Fibroblast of skin of right quadriceps (primary cell): ENCODE data around the gene USF3.
A peak's percentile ranks its signal among the peaks of the same experiment; 100 is the strongest.

ENCODE experiments used
- DNase-seq: peaks from one replicate; pipeline ENCODE4 v3.0.0-alpha.2; 2013

USF3 gene

DNA sequence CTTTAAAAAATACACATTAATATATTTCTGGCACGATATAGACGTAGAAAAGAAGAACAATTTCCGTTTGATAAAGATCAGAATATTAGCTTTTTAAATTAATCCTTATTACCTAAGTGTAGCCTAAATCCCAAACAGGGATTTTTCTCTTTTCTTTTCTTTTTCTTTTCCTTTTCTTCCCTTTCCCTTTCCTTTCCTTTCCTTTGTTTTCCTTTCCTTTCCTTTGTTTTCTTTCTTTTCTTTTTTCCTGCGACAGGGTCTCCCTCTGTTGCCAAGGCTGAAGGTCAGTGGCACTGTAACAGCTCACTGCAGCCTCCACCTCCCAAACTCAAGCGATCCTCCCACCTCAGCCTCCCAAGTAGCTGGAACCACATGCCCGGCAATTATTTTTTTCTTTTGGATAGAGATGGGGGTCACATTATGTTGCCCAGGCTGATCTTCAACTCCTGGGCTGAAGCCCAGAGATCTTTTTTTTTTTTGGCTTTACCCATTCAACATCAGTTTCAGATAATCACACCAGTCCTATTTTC lies 1.8 kb upstream of the USF3 start:
- DNase-seq, result no peak

DNA sequence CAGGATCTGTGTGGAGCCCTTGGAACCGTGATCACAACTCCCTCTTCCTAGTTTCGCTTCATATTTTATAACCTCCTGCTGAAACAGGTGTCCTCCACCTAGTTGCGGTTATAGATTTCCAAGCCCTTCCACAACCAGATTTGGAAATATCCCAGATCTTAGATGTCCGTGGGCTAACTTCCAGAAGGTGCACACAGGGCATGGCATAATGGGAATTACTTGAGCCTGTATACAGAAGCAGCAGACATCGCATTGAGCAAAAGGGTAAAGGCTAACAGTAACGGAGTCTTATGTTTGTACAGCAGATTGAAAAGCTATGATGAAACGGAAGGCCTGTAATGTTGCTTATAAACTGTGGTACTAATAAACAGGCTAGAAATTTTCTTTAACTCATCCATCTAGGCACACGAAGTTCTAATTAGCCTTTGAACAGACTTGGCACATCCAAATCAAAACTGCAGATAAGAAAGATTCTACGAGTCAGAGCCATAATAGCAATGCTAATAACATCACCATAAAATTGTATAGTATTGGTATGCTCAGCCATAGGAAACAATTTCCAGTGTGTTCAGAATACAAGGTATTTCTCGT lies 1.2 kb upstream of the USF3 start:
- DNase-seq, result no peak

DNA sequence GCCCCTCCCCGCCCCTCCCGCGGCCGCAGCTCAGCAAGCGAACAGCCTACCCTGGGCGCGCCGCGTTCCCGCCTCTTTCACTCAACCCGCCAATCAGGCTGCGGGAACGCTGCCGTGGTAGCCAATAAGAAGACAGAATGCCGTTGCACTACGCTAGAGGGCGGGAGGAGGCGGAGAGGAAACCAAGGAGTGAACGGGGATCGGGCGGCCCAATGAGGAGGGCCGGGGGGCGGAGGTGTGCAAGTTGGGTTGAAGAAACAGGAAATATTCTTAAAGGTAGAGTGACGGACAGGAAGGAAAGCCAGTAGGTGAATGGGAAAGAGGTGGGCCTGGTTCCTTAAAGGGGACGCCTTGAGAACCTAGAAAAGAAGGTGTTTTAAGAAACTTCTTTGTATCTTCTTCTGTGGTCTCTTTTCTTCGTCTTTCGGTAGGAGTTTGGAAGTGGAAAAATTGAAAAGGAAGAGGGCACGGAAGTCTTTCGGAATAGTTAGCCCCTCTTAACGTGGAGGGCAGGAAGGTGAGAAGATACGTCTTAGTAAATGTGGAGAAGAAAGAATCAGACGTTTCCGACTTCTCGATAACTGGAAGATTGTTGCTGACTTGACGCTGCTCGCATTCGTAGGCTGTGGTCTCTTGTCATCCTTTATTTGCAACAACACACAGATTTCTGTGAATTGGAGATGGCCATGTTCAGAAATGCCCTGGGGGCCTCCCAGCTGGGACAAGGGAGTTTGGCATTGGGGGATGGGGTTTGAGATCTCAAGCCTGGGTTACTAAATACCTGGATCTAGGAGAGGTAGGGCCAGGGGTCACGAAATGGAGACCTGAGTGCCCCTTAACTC lies 437 bp upstream of the USF3 start:
- DNase-seq, result peak; percentile 99

DNA sequence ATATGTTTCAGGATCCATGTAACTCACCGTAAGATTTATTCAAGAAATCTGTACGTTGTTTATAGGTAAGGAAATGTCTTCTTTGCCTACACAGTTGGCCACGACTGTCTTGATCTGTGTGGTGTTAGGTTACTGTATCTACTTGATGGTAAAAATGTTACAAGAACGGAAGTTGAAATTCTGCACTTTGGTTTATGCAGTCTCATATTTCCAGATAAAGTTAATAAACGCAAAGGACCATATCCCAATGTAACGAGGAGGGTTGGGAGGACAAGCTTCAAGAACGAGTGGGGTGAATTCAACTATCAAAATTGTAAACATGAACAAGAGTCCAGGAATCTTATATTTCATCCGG lies 1.0 kb downstream of the USF3 start:
- no peak for DNase-seq

DNA sequence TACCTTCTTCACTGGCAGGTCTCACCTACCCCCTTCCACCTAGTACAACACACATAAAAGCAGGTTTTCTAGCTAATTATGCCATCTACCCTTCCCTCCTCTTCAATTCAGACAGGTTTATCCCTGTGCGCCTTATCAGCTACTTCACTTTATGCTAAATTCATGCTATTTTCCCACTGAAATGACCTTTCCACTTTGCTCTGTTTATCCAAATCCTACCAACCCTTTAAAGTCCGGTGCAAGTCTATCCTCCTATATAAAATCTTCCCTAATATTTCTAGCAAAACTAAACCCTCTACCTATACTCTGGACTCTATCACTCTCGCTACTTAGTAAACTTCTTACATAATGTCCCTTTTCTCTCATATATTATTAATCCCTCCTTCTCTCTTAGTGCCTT lies 6.0 kb downstream of the USF3 start:
- no peak for DNase-seq

DNA sequence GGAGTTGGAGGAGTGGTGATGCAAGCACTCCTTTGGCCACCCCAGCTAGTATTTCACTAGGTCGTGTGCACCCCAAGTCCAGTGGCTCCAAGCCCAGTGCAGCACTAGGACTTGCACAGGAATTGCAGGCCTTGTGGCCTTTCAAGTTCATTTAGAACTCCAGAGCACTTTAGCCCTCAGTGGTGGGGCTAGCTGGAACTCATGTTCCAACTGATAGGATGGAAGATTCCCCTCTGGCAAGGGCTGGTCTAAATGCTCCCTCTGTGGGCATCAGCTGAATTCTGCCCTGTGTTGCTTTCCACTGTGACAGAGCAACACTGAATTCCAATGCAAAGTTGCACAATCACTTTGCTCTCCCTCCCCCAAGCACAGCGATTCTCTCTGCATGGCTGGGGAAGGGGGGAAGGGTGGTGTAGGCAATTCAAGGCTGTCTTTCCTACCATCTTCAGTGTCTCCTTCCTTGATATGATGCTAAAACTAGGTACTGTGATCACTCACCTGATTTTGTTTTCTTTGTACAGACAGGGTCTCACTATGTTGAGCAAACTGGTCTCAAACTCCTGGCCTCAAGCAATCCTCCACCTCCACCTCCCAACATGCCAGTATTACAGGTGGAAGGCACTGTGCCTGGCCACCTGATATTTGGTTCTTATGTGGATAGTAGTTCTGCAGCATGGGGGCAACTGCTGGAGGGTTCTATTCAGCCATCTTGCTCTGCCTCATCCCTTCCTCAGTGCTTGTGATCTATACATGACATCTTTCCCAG lies 10.3 kb downstream of the USF3 start:
- peak; percentile 69 for DNase-seq

DNA sequence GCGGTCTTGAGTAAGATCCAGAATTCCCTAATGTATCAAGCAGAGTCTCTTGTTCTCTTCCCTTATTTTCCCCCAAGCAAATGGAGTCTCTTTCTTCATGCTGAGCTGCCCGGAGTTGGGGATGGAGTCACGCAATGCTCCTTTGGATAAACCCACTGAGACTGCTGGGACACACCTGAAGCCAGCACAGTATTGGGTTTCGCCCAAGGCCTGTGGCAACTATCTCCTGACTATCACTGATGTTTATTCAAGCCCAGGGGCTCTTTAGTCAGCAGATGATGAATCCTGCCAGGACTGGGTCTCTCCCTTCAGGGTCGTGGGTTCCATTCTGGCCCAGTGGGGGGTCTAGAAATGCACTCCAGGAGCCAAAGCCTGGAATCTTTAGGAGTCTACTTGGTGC lies 11.3 kb downstream of the USF3 start:
- DNase-seq, result no peak

DNA sequence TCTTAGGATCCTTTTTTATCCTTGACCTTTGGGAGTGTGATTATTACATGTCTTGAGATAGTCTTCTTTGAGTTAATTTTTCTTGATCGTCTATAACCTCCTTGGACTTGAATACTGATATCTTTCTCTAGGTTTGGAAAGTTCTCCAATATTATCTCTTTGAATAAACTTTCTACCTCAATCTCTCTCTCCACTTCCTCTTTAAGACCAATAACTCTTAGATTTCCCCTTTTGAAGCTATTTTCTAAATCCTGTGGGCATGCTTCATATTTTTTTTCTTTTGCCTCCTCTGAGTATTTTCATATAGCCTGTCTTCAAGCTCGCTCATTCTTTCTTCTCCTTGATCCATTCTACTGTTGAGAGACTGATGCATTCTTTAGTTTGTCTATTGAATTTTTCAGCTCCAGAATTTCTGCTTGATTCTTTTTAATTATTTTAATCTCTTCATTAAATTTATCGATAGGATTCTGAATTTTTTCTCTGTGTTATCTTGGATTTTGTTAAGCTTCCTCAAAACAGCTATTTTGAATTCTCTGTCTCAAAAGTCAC lies 12.1 kb downstream of the USF3 start:
- no peak for DNase-seq

DNA sequence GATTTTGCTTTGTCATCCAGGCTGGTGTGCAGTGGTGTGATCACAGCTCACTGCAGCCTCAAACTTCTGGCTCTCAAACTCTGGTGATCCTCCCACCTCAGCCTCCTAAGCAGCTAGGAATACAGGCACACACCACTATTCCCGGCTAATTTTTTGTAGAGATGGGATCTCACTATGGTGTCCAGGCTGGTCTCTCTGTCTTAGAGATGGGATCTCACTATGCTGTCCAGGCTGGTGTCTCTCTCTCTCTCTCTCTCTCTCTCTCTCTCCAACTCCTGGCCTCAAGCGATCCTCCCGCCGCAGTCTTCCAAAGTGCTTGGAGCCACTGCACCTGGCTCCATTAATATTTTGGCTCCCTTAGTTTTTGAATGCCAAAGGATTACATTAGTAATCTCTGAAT lies 17.7 kb downstream of the USF3 start:
- DNase-seq, result no peak

DNA sequence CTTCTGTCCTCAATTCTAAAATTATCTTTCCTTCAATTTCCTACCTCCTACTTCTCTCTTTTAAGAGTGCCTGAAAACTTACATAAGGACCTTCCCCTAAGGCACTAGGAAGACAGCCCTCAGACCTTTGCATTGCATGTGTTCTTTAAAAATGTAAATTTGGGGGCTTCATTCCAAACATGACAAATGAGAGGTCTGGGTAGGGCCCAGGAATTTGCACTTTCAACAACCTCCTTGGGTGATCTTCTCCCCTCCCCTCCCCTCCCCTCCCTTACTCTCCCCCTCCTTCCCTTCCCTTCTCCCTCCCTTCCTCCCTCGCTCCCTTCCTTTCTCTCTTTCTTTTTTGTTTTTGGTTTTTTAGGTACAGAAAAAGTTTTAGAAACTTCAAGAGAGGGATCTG lies 18.7 kb downstream of the USF3 start:
- no peak for DNase-seq

DNA sequence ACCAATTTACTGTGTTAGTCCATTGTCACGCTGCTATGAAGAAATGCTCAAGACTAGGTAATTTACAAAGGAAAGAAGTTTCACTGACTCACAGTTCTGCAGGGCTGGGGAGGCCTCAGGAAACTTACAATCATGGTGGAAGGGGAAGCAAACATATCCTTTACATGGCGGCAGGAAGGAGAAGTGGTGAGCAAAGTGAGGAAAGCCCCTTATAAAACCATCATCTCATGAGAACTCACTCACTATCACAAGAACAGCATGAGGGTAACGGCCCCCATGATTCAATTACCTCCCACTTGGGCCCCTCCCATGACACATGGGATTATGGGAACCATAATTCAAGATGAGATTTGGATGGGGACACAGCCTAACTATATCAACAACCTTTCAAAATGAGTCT lies 20.2 kb downstream of the USF3 start:
- DNase-seq, result no peak

DNA sequence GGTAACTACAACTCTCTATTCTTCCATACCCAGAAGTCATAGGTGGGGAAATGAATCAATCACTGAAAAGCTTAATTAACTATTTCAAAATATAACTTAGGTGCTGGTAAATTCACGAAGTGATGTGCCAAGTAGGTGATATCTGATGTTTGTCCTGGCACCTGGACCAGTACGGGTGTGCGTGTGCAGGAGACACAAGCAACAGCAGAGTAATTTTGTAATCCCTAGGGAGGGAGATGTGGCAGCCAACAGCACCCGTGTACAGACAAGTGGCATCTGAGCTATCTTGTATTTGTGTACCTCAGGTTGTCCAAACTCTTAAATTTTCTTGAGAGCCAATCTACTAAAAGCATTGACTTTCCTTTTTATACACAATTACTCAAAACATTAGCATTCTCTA lies 22.8 kb downstream of the USF3 start:
- no peak for DNase-seq

DNA sequence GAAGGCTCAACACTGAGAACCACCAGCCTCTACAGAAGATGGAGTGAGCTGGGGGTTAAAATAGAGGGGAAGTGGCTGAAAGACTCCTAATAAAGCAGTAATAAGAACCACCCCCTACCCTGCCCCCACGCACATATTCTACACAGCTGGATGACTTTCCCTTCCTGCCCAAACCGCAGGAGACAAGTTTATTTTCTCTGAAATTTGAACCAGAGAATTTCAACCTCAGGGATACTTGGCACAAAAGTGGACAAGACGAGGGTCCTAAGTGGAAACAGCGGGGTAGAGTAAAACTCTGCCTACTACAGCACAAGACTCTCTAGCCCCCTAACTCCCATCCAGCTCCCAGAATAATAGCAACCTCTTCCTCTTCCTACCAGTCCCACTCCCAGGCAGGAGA lies 28.4 kb downstream of the USF3 start:
- DNase-seq, result peak; percentile 70

DNA sequence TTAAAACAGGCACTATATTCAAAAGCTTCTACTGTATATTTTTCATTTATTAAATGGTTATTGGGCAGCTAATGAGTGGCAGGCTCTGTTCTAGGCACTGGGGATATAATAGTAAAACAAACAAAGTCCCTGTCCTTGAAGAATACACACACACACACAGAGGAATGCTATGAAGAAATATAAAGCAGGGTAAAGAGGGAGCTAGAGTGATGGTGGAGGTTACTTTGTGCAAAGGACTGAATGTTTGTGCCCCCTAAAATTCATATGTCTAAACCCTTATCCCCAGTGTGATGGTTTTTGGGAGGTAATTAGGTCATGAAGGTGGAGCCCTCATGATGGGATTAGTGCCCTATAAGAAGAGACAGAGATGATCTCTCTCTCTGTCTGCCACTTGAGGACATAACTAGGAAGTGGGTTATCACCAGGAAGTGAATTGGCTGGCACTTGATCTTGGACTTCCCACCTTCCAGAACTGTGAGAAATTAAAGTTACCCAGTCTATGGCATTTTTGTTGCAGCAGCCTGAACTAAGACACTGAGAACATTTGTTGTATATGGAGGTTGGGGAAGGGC lies 31.8 kb downstream of the USF3 start:
- DNase-seq, result no peak

DNA sequence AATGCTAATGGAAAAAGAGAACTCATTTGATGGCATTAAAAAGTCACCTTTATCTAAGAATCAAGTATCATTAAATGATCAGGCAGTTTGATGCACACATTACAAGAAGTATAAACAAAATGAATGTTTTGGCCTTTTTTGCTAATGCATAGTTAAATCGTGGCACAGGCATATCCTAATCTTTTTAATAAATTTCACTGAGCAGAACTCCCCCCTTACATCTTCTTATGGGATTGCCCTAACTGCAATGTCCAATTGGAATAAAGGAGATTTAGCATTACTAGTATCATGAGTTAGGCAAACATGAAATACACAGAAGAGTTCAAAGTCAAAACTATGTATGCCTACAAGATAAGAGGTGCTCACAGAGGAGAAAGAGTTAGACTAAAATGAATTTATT lies 32.7 kb downstream of the USF3 start:
- no peak for DNase-seq

DNA sequence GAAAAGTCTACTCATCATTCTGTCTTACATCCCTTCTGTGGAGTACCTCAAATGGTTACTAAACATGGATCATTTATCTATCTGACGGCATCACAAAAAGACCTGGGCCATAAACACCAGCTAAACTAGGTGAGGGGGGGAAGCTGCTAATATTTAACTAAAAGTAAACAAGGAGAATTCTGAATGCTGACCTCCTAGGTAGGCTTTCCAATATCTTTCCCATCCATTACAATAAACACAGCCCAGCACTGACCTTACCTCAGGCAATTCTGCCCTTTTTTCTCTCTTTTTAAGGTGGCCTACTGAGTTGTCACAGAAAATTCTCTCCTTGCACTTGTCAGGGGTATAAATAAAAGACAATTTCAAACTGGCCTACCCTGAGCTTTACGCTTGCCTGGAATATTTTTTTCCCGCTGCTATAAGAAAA lies 33.1 kb downstream of the USF3 start:
- no peak for DNase-seq

DNA sequence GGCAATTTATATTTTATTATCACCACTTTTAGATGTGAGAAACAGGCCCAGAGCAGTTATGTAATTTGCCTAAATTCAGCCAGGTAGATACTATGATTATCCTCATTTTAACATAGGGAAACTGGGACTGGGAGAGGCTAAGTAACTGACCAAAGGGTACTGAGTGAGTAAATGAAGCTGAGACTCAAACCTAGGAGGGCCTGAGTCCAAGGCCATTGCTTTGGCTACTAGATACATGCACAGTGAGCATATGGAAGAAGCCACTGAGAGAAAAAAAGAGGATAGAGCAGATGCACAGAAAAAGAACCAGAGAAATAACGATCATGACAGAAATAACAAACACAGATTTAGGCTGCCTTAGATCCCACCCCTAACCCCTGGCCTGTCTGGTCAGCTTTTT lies 33.6 kb downstream of the USF3 start:
- DNase-seq, result no peak

DNA sequence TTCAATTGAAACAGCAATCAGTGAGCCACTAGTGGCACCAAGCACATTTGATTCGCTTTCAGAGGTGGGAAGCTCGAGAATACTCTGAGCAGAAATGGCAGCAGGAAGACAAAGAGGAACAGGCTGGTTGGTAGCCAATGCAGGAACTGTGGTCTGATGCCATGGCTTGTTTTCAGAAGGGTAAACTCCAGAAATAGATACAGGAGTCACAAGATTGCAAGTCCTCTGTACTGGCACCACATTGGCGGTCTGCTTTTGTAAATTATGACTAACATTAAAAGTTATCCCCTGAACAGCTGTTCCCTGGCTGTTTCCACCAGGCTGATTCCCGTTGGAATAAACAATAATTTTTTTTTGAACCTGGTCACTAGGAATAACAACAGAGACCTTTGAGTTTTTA lies 35.5 kb downstream of the USF3 start:
- no peak for DNase-seq

DNA sequence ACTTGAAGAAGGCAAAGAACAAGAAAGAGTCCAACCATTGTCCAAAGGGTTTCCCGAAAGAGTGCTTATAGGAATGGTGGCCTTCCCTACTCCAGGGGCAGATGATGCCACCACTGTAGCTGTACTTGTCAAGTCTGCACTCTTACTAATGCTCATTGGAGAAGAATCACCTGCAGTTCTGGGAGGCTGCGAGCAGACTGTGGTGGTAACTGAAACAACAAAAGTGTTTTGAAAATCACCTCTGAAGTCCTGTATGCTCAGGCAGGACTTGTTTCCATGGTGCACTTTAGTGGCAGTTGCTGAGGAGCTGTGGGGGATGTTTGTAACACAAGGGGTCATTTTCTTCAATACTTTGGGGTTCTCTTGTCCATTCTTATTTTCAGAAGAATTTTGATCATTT lies 36.0 kb downstream of the USF3 start:
- no peak for DNase-seq

DNA sequence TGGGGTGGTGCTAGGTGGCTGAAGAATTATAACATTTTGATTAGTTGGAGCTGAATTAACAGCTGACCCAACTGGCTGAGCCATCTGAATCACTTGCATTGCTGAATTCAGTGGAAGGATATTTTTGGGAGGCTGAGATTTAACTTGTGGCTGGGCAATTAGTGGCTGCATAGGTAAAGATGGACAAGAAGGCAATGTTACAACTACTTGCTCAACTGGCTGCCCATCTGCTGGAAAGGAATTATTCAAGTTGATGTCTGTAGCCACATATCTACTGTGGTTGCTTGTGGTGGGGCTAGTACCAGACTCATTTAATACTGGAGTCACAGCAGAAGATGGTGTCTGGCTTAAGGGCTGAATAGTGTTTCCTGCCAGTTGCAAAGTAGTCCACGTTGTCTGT lies 36.4 kb downstream of the USF3 start:
- no peak for DNase-seq

DNA sequence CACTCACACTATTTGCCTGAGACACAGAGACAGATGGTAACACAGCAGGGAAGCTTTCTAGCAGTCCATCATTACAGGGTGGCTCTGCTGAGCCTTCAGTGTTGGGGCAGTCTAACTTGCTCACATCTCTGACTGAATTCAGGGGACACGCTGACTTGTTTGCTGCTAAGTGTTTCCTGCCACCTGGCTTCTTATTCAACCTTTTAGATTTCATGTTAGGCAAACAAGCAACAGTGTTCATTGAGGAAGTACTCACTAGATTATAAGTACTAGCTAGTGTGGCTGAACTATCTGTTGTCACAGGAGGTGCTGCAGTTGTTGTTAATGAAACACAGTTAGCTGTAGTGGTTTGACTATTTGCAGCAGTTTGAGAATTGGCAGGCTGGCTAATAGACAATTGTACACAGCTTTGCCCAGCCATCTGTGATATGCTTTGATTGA lies 37.3 kb downstream of the USF3 start:
- no peak for DNase-seq

DNA sequence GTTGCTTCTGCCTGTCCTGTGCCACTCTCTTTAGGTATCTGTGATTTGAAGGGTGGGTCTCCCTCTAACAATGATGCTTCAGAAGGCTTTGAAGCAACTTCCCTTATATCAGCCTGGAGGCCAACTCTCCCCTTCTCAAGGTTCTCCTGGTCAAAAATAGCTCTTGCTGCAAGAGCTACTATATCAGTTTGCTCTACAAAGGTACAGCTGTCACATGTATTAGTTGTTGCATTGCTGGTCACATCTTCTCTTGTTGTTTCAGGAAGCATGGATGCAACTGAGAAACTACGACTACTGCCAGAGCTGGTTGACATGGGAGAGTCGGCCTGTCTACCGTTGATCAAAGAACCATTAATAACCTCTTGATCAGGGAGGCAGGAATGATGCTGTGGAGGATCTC lies 38.3 kb downstream of the USF3 start:
- DNase-seq, result no peak

DNA sequence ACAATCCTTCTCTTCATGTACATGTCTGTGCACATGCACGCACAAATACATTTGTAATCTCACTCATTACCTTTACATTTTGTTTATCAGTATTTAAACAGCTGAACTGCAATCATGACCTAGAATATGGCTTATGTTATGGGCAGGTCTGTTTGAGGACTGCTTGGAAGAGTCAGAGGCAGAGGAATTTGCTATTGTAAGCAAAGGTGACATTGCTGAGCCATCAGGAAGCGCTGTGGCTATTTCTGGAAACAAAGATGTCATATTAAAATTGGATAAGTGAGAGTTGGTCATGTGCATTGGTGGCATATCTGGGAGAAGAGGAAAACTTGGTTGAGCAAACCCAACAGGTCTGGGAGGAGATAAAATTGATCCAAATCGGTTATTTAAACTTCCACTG lies 41.6 kb downstream of the USF3 start:
- DNase-seq, result no peak
